DOHH2 (cell line): Measurements from ENCODE around the gene ARL2BP.

Source experiments
- H3F3A ChIP-seq: fragments of 200-600 bp; sonication (generic), shearing (Covaris generic); 2 replicates; pipeline ENCODE4 v1.6.0; 2016; ENCODE audit warnings: antibody characterized with exemption, mild to moderate bottlenecking; ENCODE audit not compliant: control insufficient read depth, insufficient read depth
- H3K27ac ChIP-seq: fragments of 200-600 bp; sonication (generic); 2 replicates; pipeline ENCODE4 v1.5.1; 2014; ENCODE audit warnings: low read depth, mild to moderate bottlenecking, low read length, moderate library complexity
- H3K27me3 ChIP-seq: fragments of 200-600 bp; sonication (generic); 2 replicates; pipeline ENCODE4 v1.6.1; 2014; ENCODE audit warnings: mild to moderate bottlenecking, low read length, mixed read lengths; ENCODE audit not compliant: control insufficient read depth
- H3K36me3 ChIP-seq: fragments of 200-600 bp; sonication (generic); 2 replicates; pipeline ENCODE4 v1.6.1; 2014; ENCODE audit warnings: mild to moderate bottlenecking, low read length, moderate library complexity, mixed read lengths; ENCODE audit not compliant: control insufficient read depth
- H3K4me1 ChIP-seq: fragments of 200-600 bp; sonication (generic); 2 replicates; pipeline ENCODE4 v1.6.1; 2014; ENCODE audit warnings: mild to moderate bottlenecking, low read length, mixed read lengths; ENCODE audit not compliant: control insufficient read depth
- H3K4me2 ChIP-seq: fragments of 200-600 bp; sonication (generic); 2 replicates; pipeline ENCODE4 v1.6.0; 2014; ENCODE audit warnings: mild to moderate bottlenecking, low read length, moderate library complexity
- H3K4me3 ChIP-seq: fragments of 200-600 bp; sonication (generic); 2 replicates; pipeline ENCODE4 v1.5.1; 2014; ENCODE audit warnings: mild to moderate bottlenecking, low read length, mixed read lengths
- H3K79me2 ChIP-seq: fragments of 200-600 bp; sonication (generic); 2 replicates; pipeline ENCODE4 v1.6.1; 2014; ENCODE audit warnings: mild to moderate bottlenecking, low read length, mixed read lengths; ENCODE audit not compliant: control insufficient read depth
- H3K9me2 ChIP-seq: fragments of 200-600 bp; sonication (generic); replicated peaks from 2 replicates; pipeline ENCODE4 v1.6.1; 2014; ENCODE audit warnings: mild to moderate bottlenecking, low read length, mixed read lengths; ENCODE audit not compliant: control insufficient read depth
- H3K9me3 ChIP-seq: fragments of 200-600 bp; sonication (generic); 2 replicates; pipeline ENCODE4 v1.6.1; 2014; ENCODE audit warnings: antibody characterized with exemption, low read length, mixed read lengths; ENCODE audit not compliant: control insufficient read depth, insufficient read depth
- H4K20me1 ChIP-seq: fragments of 200-600 bp; sonication (generic); 2 replicates; pipeline ENCODE4 v1.6.0; 2014; ENCODE audit warnings: low read depth, mild to moderate bottlenecking, antibody characterized with exemption, low read length, moderate library complexity; ENCODE audit not compliant: control insufficient read depth, insufficient read depth
- EZH2phosphoT487 ChIP-seq: fragments of 200-600 bp; sonication (generic); IDR thresholded peaks from 2 replicates; pipeline ENCODE4 v1.6.1; 2017; ENCODE audit warnings: borderline replicate concordance, mild to moderate bottlenecking, antibody characterized with exemption, low read length, moderate library complexity, mixed read lengths
- TF ChIP-seq, protein P1 (sequence below): fragments of 200-600 bp; sonication (generic); IDR thresholded peaks from one replicate; pipeline ENCODE4 v1.5.1; 2014; ENCODE audit warnings: antibody characterized with exemption, mild to moderate bottlenecking, low read depth, low read length; ENCODE audit not compliant: poor library complexity, severe bottlenecking

ARL2BP gene

DNA sequence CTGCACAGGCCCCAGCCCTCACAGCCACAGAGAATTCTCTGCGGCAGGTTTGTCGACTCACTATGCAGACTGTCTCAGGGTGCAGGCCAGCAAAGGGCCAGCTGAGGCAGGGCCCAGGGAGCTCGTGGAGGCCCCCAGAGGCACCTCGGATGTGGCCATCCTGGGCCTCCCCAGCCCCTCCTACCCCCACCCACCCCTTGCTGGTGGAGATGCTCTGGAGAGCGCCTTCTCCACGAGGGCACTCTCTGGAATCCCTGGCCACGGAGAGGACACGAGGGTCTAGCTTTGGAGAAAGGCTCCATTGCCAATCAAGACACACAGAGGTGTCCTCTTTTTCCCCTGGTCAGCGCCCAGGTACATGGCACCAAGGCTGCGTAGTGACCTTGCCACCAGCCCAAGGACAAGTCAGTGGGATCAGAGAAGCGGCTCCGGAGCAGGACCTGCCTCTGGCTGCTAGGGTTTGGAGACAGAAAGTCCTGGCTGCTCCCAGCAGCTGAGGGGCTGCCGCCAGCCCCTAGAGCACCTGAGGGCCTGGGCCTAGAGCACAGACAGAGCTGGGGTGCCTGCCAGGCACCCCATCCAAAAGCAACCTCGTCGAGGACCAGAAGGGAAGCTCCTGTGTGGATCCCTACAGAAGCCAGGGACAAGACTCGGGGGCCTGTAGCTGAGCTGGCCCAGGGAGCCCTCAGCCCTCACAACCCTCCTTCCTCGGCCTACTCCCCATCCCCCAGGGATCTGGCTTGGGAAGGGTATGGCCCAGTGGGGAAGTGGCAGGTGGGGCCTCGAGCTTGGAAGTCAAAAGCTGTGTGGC lies 18.7 kb downstream of the ARL2BP start:
- no peaks in the 10 kb centered on the region for H3K27me3 ChIP-seq
- H3K79me2 ChIP-seq = no peaks in the 10 kb centered on the region

DNA sequence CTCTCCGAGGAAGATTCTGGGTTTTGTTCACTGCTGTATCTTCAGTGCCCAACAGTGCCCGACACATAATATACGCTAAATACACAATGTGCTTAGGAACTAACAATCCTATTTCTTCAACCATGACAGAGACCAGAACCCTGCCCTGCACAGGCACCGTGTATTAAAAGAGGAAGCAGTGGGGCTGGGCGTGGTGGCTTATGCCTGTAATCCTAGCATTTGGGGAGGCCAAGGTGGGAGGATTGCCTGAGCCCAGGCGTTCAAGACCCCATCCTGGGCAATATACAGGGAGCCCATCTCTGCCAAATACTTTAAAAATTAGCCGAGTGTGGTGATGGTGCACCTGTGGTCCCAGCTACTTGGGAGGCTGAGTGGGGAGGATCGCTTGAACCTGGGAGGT lies 19.3 kb downstream of the ARL2BP start:
- no peak for TF ChIP-seq EZH2phosphoT487
- TF ChIP-seq, protein P1, sequence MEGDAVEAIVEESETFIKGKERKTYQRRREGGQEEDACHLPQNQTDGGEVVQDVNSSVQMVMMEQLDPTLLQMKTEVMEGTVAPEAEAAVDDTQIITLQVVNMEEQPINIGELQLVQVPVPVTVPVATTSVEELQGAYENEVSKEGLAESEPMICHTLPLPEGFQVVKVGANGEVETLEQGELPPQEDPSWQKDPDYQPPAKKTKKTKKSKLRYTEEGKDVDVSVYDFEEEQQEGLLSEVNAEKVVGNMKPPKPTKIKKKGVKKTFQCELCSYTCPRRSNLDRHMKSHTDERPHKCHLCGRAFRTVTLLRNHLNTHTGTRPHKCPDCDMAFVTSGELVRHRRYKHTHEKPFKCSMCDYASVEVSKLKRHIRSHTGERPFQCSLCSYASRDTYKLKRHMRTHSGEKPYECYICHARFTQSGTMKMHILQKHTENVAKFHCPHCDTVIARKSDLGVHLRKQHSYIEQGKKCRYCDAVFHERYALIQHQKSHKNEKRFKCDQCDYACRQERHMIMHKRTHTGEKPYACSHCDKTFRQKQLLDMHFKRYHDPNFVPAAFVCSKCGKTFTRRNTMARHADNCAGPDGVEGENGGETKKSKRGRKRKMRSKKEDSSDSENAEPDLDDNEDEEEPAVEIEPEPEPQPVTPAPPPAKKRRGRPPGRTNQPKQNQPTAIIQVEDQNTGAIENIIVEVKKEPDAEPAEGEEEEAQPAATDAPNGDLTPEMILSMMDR = no peak
- no peak overlapping the region for H3K4me2 ChIP-seq
- no peak overlapping the region for H3K4me3 ChIP-seq

More for the DNA sequence above, 18.7 kb downstream of the ARL2BP start:
- Histone ChIP-seq H3K4me2 (no peak overlapping the region), H3K27ac (no peak overlapping the region), H3K4me1 (peaks cover 15% of the 10 kb centered on the region), H3K9me2 (no peaks in the 10 kb centered on the region), H4K20me1 (no peaks in the 10 kb centered on the region), H3K4me3 (no peak overlapping the region), H3F3A (no peaks in the 10 kb centered on the region), H3K36me3 (no peaks in the 10 kb centered on the region), H3K9me3 (no peaks in the 10 kb centered on the region)
- no peak for TF ChIP-seq EZH2phosphoT487
- TF ChIP-seq, protein P1 = no peak

DNA sequence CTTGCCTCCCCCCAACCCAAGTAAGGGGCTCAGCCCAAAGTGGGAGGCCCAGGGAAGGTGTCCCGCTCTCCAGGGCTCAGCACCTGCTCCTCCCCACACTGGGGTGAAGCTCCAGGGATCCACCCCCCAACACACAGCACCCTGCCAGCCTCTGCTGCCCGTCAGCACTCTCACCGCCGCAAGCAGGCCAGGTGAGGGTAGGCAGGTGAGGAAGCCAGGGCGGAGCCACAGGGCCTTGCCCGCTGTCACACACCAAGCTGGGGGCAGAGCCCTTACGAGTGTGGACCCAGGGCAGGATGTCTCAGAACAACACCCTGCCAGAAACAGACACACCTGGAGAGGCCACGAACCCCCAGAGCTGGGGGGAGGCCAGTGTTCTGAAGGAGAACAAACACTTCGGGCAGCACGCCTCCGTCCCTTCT lies 19.9 kb downstream of the ARL2BP start:
- Histone ChIP-seq H3K27me3 (no peaks in the 10 kb centered on the region), H3K4me2 (no peak overlapping the region), H3K27ac (no peak overlapping the region), H3K79me2 (no peaks in the 10 kb centered on the region), H3K4me1 (peaks cover 11% of the 10 kb centered on the region), H3K36me3 (no peaks in the 10 kb centered on the region), H3K9me2 (no peaks in the 10 kb centered on the region), H3K9me3 (no peaks in the 10 kb centered on the region), H3F3A (no peaks in the 10 kb centered on the region), H4K20me1 (no peaks in the 10 kb centered on the region), H3K4me3 (no peak overlapping the region)
- TF ChIP-seq EZH2phosphoT487 = no peak
- TF ChIP-seq, protein P1 = no peak

More for the DNA sequence above, 19.3 kb downstream of the ARL2BP start:
- no peak overlapping the region for H3K27ac ChIP-seq
- no peaks in the 10 kb centered on the region for H4K20me1 ChIP-seq
- H3K4me1 ChIP-seq = peaks cover 15% of the 10 kb centered on the region
- H3K9me2 ChIP-seq = no peaks in the 10 kb centered on the region
- no peaks in the 10 kb centered on the region for H3F3A ChIP-seq
- no peaks in the 10 kb centered on the region for H3K9me3 ChIP-seq
- no peaks in the 10 kb centered on the region for H3K27me3 ChIP-seq
- no peaks in the 10 kb centered on the region for H3K79me2 ChIP-seq
- no peaks in the 10 kb centered on the region for H3K36me3 ChIP-seq
